Measurements from ENCODE around the gene ERCC6L2.

The ERCC6L2 gene

DNA sequence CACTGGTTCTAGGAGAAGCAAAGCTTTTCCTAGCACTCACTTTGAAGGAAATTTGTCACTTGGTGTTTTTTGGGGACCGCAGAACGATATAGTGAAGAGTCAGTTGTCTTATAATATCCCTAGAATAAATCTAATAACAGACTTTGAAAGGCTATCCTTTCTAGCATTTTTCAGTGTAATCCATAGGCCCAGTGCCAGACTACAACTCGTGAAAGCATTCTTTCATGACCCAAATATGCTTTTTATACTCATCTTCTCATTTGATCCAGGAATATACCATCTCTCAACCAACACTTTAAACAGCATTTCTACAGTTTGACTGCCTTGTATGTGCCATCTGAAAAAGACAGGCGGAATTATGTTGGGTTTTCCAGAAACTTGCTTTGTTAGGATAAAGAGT is 104.0 kb downstream of the ERCC6L2 start:
- no peak for DNase-seq

DNA sequence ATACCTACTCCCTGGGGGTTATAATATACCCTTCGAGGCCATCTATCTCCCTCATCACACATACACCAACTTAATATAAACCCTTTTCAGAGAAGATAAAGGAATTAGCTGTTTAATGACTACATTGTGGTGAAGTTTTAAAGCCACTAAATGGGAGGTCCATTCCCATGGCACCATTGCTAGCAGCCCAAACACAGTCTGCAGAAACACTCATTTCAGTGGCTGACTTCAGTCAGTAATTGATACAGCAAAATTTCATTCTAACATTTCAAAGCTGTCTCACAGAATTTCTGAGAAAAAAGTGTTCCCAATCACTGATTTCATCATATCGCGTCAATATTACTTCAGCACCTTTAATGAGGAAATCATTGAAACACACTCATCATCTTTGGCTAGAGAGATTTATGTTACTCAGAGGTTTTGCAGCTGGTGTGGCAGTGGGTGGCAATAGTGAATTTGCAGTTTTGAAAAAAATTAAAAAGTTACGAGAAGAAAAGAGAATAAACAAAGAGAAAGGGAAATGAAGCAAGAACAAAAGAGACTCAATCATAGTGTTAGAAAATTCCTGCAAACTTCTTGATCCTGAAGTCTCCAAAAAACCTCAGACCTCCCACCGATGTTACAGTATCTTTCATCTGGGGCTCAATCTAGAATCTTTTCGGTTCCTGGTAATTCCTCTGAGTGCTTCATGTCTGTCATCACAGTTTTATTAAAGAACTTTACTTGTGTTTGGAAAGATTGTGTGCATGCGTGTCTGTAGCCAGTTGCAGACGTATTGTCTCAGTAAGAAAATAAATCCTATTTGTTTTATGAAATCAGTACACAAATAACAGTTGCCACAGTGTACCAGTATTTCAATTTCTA is 105.0 kb downstream of the ERCC6L2 start:
- no peak for DNase-seq

DNA sequence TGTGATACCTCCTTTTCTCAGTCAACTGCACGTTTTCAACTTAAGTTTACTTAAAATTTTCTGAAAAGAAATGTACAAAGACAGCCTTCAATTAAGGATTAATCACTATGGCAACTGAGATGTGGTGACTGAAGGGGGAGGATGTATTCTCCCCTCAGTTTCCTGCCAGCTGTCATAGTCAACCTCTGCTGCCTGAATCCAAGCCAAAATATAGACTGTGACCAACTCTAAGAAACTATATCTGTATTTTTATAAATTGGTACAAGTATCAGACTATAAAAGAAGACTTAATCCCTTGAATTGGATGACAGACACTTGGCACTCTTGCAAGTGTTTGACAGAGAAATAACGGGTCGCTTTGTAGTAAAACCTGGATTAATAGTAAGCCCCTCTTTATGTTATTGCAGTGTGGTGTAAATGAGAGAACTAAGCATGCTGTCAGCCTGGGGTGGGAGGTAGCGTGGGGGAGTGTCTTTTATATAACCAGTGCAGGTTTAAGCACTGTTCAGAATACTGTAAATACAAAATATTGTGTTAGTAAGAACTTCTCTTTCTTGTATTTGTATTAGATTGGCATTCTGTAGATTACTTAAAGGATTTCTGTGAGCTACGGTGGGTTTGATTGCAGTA is 106.4 kb downstream of the ERCC6L2 start:
- no peak for DNase-seq

GRCh38 chr9:95985440-95986055 is 110.1 kb downstream of the ERCC6L2 start:
- no peak for DNase-seq

- no peak for DNase-seq
Observed at GRCh38 chr9:95989297-95989696, 113.8 kb downstream of the ERCC6L2 start.

DNA sequence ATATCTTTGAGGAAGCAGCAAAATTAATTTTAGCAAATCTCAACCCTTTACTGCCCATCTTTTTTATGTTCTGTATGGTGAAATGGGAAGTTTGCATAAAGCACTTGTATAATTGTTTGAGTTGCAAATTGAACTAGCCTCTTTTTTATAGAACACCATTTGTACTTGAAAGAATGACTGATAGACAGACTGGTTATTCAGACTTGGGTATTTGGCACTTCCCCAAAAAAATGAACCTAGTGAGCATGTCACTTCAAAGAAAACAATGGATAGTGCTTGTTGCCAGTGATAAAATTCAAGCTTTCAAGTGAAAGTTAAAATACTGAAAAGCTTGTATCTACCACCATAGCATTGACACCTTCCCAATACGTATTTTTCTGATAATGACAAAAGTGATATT is 115.8 kb downstream of the ERCC6L2 start:
- DNase-seq: no peak

DNA sequence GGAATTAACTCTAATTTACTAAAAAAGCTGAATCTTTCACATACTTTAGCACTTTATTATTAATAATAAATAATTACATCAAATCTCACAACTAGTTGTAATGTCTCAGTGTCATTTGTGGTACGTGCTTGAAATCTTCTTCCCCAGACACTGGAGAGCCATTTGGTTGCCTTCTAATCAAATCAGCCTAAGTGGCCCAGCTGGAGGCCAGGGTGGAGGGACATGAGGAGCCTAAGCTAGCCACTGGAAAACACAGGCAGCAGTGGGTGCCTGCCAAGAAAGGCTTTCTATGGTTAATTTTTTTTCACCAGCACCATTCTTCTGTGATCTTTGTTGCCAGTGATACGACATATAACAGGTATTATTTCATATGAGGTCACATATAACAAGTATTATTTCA is 117.0 kb downstream of the ERCC6L2 start:
- no peak for DNase-seq

- no peak for DNase-seq
Observed at GRCh38 chr9:95993337-95993736, 117.8 kb downstream of the ERCC6L2 start.

DNA sequence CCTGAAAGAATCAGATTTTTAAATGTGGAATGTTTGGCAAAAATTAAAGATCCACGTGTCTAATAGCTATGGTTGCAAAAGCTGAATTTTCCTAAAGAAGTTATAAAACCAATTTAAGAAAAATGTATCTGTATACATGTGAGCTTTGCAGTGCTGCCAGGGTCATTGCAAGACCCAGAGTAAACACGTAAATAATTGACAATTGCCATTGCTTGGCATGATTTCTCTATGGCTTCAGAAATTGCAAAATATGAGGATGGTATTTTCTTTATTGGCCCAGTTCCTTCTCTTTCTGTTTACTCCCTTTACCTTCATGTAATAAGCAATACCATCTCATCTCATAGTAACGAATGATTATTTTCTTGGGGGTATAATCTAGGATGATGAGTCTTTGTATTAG is 123.9 kb downstream of the ERCC6L2 start:
- DNase-seq: no peak

- DNase-seq: no peak
Observed at GRCh38 chr9:96004379-96004778, 128.9 kb downstream of the ERCC6L2 start.

GRCh38 chr9:96006296-96006879 is 130.9 kb downstream of the ERCC6L2 start:
- DNase-seq: no peak

DNA sequence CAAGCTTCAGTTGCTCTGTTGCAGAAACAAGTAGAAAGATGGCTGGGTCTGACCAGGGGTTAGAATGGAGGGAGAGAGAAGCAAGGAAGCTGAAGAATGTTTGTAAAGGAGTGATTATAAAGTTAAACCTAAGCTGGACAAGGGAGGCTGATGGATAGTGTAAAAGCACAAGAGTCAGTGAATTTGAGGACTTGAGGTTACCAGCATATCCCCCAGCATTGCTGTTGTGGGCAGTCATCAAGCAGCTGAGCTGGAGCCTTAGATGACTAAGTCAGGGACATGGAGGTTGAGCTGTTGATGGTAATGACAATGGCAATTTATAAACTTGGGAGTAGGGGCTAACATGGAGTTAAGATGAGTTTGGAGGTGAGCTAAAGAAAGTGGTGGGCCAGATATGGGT is 131.5 kb downstream of the ERCC6L2 start:
- DNase-seq: no peak

DNA sequence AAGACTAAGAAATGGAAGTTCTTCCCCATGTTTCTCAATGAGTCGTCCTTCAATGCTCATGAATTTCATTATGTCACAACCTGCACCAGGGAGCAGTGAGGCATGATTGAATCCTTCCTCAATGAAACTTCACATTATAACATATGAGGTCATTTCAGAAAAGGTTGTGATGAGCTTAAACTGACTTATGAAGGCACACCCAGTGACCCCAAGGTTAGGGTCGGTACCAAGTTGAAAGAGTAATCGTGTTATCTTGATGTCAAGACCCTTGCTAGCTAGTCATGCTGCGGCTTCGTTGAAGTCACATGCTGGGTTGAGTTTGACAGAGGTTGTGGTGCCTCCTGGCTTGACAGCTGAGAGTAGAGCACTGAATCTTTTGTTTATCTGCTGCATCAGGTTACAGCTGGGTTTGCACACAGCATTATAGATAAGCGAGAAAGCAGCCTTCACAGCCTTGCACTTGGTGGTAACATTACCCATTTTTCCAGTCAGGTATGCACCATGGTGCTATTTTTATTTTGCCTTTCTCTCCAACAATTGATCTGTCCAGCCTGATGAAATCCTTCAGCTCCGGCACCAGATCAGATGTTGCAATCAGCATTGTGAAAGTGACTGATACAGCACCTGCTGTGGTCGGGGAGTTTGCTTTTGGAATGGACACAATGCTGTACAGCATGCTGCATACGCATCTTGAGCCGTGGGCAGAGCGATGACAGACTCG is 133.2 kb downstream of the ERCC6L2 start:
- no peak for DNase-seq

DNA sequence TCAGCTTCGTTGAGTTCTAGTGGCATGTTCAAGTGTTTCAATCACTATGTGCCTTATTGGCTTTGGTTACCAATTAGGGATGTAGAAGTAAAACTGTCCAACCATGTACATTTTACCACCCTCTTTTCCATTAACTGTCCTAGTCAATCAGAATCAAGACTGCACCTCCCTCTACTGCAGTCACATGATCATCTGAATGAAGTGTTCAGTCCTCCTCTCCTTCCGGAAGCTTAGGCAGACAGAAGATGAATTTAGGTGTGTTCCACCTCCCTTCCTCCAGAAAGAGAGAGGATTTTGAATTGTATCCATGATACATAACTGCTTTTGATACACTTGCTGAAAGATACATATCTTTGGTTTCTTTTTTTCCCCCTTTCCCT is 133.7 kb downstream of the ERCC6L2 start:
- DNase-seq: no peak

- no peak for DNase-seq
Observed at GRCh38 chr9:96009690-96010472, 134.4 kb downstream of the ERCC6L2 start.

- DNase-seq: no peak
Observed at GRCh38 chr9:96014078-96014477, 138.6 kb downstream of the ERCC6L2 start.

GRCh38 chr9:96015876-96016686 is 140.6 kb downstream of the ERCC6L2 start:
- DNase-seq: no peak

Data from right kidney (tissue), 1 donor.